Measurements from ENCODE around the gene KIAA0825.

Gene KIAA0825

GRCh38 chr5:94267350-94267899, 351.0 kb downstream of the KIAA0825 start:
- no peak overlapping the region for H3K4me3 ChIP-seq (ENCODE audit: low read length in 2 of 2)
- no peaks in the 10 kb centered on the region for H3K9me3 ChIP-seq (ENCODE audit: control insufficient read depth in 2 of 2, low read length in 2 of 2)
- no peaks in the 10 kb centered on the region for H3K36me3 ChIP-seq (ENCODE audit: control insufficient read depth in 2 of 2, insufficient read depth in 2 of 2, low read length in 2 of 2)
- no peak overlapping the region for H3K27ac ChIP-seq (ENCODE audit: low read length)
- H3K27me3 ChIP-seq (ENCODE audit: control insufficient read depth in 1 of 2, insufficient read depth in 2 of 2, low read length in 2 of 2) = no peaks in the 10 kb centered on the region
- no peaks in the 10 kb centered on the region for H3K4me1 ChIP-seq (ENCODE audit: control insufficient read depth, insufficient read depth, low read length)
- H3K9ac ChIP-seq (ENCODE audit: low read length in 2 of 2) = no peak overlapping the region

GRCh38 chr5:94266170-94266569, 352.2 kb downstream of the KIAA0825 start:
- Histone ChIP-seq H3K36me3 (ENCODE audit: control insufficient read depth in 2 of 2, insufficient read depth in 2 of 2, low read length in 2 of 2) (no peaks in the 10 kb centered on the region), H3K4me3 (ENCODE audit: low read length in 2 of 2) (no peak overlapping the region), H3K9ac (ENCODE audit: low read length in 2 of 2) (no peak overlapping the region), H3K27me3 (ENCODE audit: control insufficient read depth in 1 of 2, insufficient read depth in 2 of 2, low read length in 2 of 2) (no peaks in the 10 kb centered on the region), H3K4me1 (ENCODE audit: control insufficient read depth, insufficient read depth, low read length) (no peaks in the 10 kb centered on the region), H3K9me3 (ENCODE audit: control insufficient read depth in 2 of 2, low read length in 2 of 2) (no peaks in the 10 kb centered on the region), H3K27ac (ENCODE audit: low read length) (no peak overlapping the region)

- Histone ChIP-seq H3K9ac (ENCODE audit: low read length in 2 of 2) (no peak overlapping the region), H3K9me3 (ENCODE audit: control insufficient read depth in 2 of 2, low read length in 2 of 2) (no peaks in the 10 kb centered on the region), H3K4me3 (ENCODE audit: low read length in 2 of 2) (no peak overlapping the region), H3K36me3 (ENCODE audit: control insufficient read depth in 2 of 2, insufficient read depth in 2 of 2, low read length in 2 of 2) (no peaks in the 10 kb centered on the region), H3K4me1 (ENCODE audit: control insufficient read depth, insufficient read depth, low read length) (no peaks in the 10 kb centered on the region), H3K27me3 (ENCODE audit: control insufficient read depth in 1 of 2, insufficient read depth in 2 of 2, low read length in 2 of 2) (no peaks in the 10 kb centered on the region), H3K27ac (ENCODE audit: low read length) (no peak overlapping the region)
These were observed 355.3 kb downstream of the KIAA0825 start for GRCh38 chr5:94263068-94263467.

- Histone ChIP-seq H3K4me3 (ENCODE audit: low read length in 2 of 2) (no peak overlapping the region), H3K27ac (ENCODE audit: low read length) (no peak overlapping the region)
These were observed 358.3 kb downstream of the KIAA0825 start for GRCh38 chr5:94260096-94260495.

GRCh38 chr5:94254214-94254613, 364.2 kb downstream of the KIAA0825 start:
- no peak overlapping the region for H3K9ac ChIP-seq (ENCODE audit: low read length in 2 of 2)
- H3K36me3 ChIP-seq (ENCODE audit: control insufficient read depth in 2 of 2, insufficient read depth in 2 of 2, low read length in 2 of 2) = no peaks in the 10 kb centered on the region
- H3K4me3 ChIP-seq (ENCODE audit: low read length in 2 of 2) = no peak overlapping the region
- no peaks in the 10 kb centered on the region for H3K9me3 ChIP-seq (ENCODE audit: control insufficient read depth in 2 of 2, low read length in 2 of 2)
- H3K27ac ChIP-seq (ENCODE audit: low read length) = no peak overlapping the region
- no peaks in the 10 kb centered on the region for H3K4me1 ChIP-seq (ENCODE audit: control insufficient read depth, insufficient read depth, low read length)
- H3K27me3 ChIP-seq (ENCODE audit: control insufficient read depth in 1 of 2, insufficient read depth in 2 of 2, low read length in 2 of 2) = no peaks in the 10 kb centered on the region

More at GRCh38 chr5:94260096-94260495, 358.3 kb downstream of the KIAA0825 start:
- H3K9me3 ChIP-seq (ENCODE audit: control insufficient read depth in 2 of 2, low read length in 2 of 2) = no peaks in the 10 kb centered on the region
- no peaks in the 10 kb centered on the region for H3K27me3 ChIP-seq (ENCODE audit: control insufficient read depth in 1 of 2, insufficient read depth in 2 of 2, low read length in 2 of 2)
- H3K4me1 ChIP-seq (ENCODE audit: control insufficient read depth, insufficient read depth, low read length) = no peaks in the 10 kb centered on the region
- H3K36me3 ChIP-seq (ENCODE audit: control insufficient read depth in 2 of 2, insufficient read depth in 2 of 2, low read length in 2 of 2) = no peaks in the 10 kb centered on the region
- H3K9ac ChIP-seq (ENCODE audit: low read length in 2 of 2) = no peak overlapping the region

- H3K27ac ChIP-seq (ENCODE audit: low read length) = no peak overlapping the region
These were observed 367.4 kb downstream of the KIAA0825 start for GRCh38 chr5:94250985-94251384.

GRCh38 chr5:94249430-94249829, 369.0 kb downstream of the KIAA0825 start:
- no peaks in the 10 kb centered on the region for H3K27me3 ChIP-seq (ENCODE audit: control insufficient read depth in 1 of 2, insufficient read depth in 2 of 2, low read length in 2 of 2)
- H3K36me3 ChIP-seq (ENCODE audit: control insufficient read depth in 2 of 2, insufficient read depth in 2 of 2, low read length in 2 of 2) = no peaks in the 10 kb centered on the region
- no peak overlapping the region for H3K27ac ChIP-seq (ENCODE audit: low read length)
- H3K4me3 ChIP-seq (ENCODE audit: low read length in 2 of 2) = no peak overlapping the region
- H3K9me3 ChIP-seq (ENCODE audit: control insufficient read depth in 2 of 2, low read length in 2 of 2) = no peaks in the 10 kb centered on the region
- no peaks in the 10 kb centered on the region for H3K4me1 ChIP-seq (ENCODE audit: control insufficient read depth, insufficient read depth, low read length)
- H3K9ac ChIP-seq (ENCODE audit: low read length in 2 of 2) = no peak overlapping the region

More at GRCh38 chr5:94250985-94251384, 367.4 kb downstream of the KIAA0825 start:
- no peaks in the 10 kb centered on the region for H3K4me1 ChIP-seq (ENCODE audit: control insufficient read depth, insufficient read depth, low read length)
- no peaks in the 10 kb centered on the region for H3K27me3 ChIP-seq (ENCODE audit: control insufficient read depth in 1 of 2, insufficient read depth in 2 of 2, low read length in 2 of 2)
- H3K36me3 ChIP-seq (ENCODE audit: control insufficient read depth in 2 of 2, insufficient read depth in 2 of 2, low read length in 2 of 2) = no peaks in the 10 kb centered on the region
- H3K4me3 ChIP-seq (ENCODE audit: low read length in 2 of 2) = no peak overlapping the region
- H3K9ac ChIP-seq (ENCODE audit: low read length in 2 of 2) = no peak overlapping the region
- no peaks in the 10 kb centered on the region for H3K9me3 ChIP-seq (ENCODE audit: control insufficient read depth in 2 of 2, low read length in 2 of 2)

GRCh38 chr5:94248175-94248875, 370.1 kb downstream of the KIAA0825 start:
- H3K9me3 ChIP-seq (ENCODE audit: control insufficient read depth in 2 of 2, low read length in 2 of 2) = no peaks in the 10 kb centered on the region
- H3K4me3 ChIP-seq (ENCODE audit: low read length in 2 of 2) = no peak overlapping the region
- no peaks in the 10 kb centered on the region for H3K27me3 ChIP-seq (ENCODE audit: control insufficient read depth in 1 of 2, insufficient read depth in 2 of 2, low read length in 2 of 2)
- H3K9ac ChIP-seq (ENCODE audit: low read length in 2 of 2) = no peak overlapping the region
- H3K36me3 ChIP-seq (ENCODE audit: control insufficient read depth in 2 of 2, insufficient read depth in 2 of 2, low read length in 2 of 2) = no peaks in the 10 kb centered on the region
- H3K27ac ChIP-seq (ENCODE audit: low read length) = no peak overlapping the region
- no peaks in the 10 kb centered on the region for H3K4me1 ChIP-seq (ENCODE audit: control insufficient read depth, insufficient read depth, low read length)

GRCh38 chr5:94245608-94246007, 372.8 kb downstream of the KIAA0825 start:
- H3K4me3 ChIP-seq (ENCODE audit: low read length in 2 of 2) = no peak overlapping the region
- peaks cover 3% of the 10 kb centered on the region for H3K4me1 ChIP-seq (ENCODE audit: control insufficient read depth, insufficient read depth, low read length)
- H3K27ac ChIP-seq (ENCODE audit: low read length) = no peak overlapping the region
- no peak overlapping the region for H3K9ac ChIP-seq (ENCODE audit: low read length in 2 of 2)
- no peaks in the 10 kb centered on the region for H3K9me3 ChIP-seq (ENCODE audit: control insufficient read depth in 2 of 2, low read length in 2 of 2)
- no peaks in the 10 kb centered on the region for H3K36me3 ChIP-seq (ENCODE audit: control insufficient read depth in 2 of 2, insufficient read depth in 2 of 2, low read length in 2 of 2)
- no peaks in the 10 kb centered on the region for H3K27me3 ChIP-seq (ENCODE audit: control insufficient read depth in 1 of 2, insufficient read depth in 2 of 2, low read length in 2 of 2)

GRCh38 chr5:94244921-94245320, 373.5 kb downstream of the KIAA0825 start:
- Histone ChIP-seq H3K9ac (ENCODE audit: low read length in 2 of 2) (no peak overlapping the region), H3K4me3 (ENCODE audit: low read length in 2 of 2) (no peak overlapping the region), H3K27ac (ENCODE audit: low read length) (no peak overlapping the region), H3K4me1 (ENCODE audit: control insufficient read depth, insufficient read depth, low read length) (peaks cover 3% of the 10 kb centered on the region), H3K9me3 (ENCODE audit: control insufficient read depth in 2 of 2, low read length in 2 of 2) (no peaks in the 10 kb centered on the region), H3K36me3 (ENCODE audit: control insufficient read depth in 2 of 2, insufficient read depth in 2 of 2, low read length in 2 of 2) (no peaks in the 10 kb centered on the region), H3K27me3 (ENCODE audit: control insufficient read depth in 1 of 2, insufficient read depth in 2 of 2, low read length in 2 of 2) (no peaks in the 10 kb centered on the region)

- Histone ChIP-seq H3K4me1 (ENCODE audit: control insufficient read depth, insufficient read depth, low read length) (peaks cover 3% of the 10 kb centered on the region), H3K27me3 (ENCODE audit: control insufficient read depth in 1 of 2, insufficient read depth in 2 of 2, low read length in 2 of 2) (no peaks in the 10 kb centered on the region), H3K9ac (ENCODE audit: low read length in 2 of 2) (no peak overlapping the region), H3K4me3 (ENCODE audit: low read length in 2 of 2) (no peak overlapping the region), H3K27ac (ENCODE audit: low read length) (no peak overlapping the region), H3K36me3 (ENCODE audit: control insufficient read depth in 2 of 2, insufficient read depth in 2 of 2, low read length in 2 of 2) (no peaks in the 10 kb centered on the region), H3K9me3 (ENCODE audit: control insufficient read depth in 2 of 2, low read length in 2 of 2) (no peaks in the 10 kb centered on the region)
These were observed 374.8 kb downstream of the KIAA0825 start for GRCh38 chr5:94243612-94244011.
